A549 (cell line): ENCODE measurements around the gene PTGES2.

Experiments used
- JUN ChIP-seq, 2 experiments: fragments of >200 bp; sonication (Bioruptor Twin); formaldehyde crosslinking; IDR thresholded peaks; 2 replicates in 1 of 2; 3 replicates in 1 of 2; pipeline ENCODE4 v1.6.1; 2016 to 2017
- POLR2A ChIP-seq: IDR thresholded peaks from 2 replicates; pipeline ENCODE4 v1.6.1; 2012; ENCODE audit warnings: mild to moderate bottlenecking, low read length
- TF ChIP-seq, protein P1 (sequence below): fragments of >200 bp; sonication (Bioruptor Twin); formaldehyde crosslinking; IDR thresholded peaks from 3 replicates; pipeline ENCODE4 v1.5.1; 2016
- TF ChIP-seq, protein P2 (sequence below): fragments of 450-650 bp; IDR thresholded peaks from 2 replicates; pipeline ENCODE4 v1.6.1; 2014; ENCODE audit warnings: antibody characterized with exemption

DNA sequence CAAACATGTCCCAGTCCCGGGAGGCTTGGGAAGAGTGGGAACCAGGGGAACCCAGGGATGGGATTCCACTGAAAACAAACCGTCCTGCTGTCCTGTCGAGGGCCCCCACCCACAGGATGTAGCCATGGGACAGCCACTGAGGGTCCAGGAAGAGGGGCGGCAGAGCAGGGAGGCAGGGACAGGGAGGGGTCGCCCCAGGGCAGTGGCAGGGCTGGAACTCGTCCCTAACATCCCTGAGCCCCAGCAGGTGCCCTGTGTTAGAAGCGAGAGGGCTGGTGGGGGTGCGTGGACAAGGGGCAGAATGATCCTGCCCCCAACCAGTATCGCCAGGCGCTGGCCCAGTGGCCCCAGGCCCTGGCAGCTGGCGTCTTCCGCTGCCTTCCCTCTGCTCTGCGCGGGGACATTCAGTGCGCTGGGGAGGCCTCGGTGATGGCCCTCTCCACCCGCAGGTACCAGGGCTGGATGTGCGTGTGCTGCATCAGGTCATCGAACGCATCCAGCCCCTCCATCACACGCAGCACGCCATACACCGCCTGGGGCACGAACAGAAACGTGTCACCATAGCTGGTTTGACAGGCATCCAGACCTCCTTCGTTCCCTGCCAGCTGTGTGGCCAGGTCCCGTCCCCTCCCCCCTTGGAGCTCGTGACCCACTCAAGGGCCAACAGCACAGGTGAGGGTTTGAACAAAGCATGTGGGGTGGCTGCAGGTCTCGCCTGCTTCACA, 6.6 kb downstream of the PTGES2 start:
- TF ChIP-seq POLR2A = no peak
- no peak for TF ChIP-seq JUN (IDR thresholded peaks at IDR 0.05)
- TF ChIP-seq, protein P1, sequence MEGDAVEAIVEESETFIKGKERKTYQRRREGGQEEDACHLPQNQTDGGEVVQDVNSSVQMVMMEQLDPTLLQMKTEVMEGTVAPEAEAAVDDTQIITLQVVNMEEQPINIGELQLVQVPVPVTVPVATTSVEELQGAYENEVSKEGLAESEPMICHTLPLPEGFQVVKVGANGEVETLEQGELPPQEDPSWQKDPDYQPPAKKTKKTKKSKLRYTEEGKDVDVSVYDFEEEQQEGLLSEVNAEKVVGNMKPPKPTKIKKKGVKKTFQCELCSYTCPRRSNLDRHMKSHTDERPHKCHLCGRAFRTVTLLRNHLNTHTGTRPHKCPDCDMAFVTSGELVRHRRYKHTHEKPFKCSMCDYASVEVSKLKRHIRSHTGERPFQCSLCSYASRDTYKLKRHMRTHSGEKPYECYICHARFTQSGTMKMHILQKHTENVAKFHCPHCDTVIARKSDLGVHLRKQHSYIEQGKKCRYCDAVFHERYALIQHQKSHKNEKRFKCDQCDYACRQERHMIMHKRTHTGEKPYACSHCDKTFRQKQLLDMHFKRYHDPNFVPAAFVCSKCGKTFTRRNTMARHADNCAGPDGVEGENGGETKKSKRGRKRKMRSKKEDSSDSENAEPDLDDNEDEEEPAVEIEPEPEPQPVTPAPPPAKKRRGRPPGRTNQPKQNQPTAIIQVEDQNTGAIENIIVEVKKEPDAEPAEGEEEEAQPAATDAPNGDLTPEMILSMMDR = no peak
- TF ChIP-seq, protein P2, sequence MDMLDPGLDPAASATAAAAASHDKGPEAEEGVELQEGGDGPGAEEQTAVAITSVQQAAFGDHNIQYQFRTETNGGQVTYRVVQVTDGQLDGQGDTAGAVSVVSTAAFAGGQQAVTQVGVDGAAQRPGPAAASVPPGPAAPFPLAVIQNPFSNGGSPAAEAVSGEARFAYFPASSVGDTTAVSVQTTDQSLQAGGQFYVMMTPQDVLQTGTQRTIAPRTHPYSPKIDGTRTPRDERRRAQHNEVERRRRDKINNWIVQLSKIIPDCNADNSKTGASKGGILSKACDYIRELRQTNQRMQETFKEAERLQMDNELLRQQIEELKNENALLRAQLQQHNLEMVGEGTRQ = no peak
